Measurements from ENCODE around the gene DISC1.

DNA sequence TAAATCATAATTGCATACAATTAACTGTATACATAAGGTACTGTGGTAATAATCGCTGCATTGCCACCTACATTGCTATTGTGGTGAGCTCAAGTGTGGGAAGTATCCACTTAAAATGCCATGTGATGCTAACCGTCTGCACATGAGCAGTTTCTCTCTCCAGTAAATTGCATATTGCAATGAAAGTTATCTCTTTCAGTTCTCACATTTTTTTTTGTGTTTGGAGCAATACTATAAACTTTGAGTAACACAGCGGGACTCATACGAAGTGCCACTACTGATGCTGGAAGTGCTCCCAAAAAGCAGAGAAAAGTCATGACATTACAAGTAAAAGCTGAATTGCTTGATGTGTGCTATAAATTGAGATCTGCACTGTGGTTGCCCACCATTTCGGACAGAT lies 38.5 kb downstream of the DISC1 start:
- TF ChIP-seq, protein P1, sequence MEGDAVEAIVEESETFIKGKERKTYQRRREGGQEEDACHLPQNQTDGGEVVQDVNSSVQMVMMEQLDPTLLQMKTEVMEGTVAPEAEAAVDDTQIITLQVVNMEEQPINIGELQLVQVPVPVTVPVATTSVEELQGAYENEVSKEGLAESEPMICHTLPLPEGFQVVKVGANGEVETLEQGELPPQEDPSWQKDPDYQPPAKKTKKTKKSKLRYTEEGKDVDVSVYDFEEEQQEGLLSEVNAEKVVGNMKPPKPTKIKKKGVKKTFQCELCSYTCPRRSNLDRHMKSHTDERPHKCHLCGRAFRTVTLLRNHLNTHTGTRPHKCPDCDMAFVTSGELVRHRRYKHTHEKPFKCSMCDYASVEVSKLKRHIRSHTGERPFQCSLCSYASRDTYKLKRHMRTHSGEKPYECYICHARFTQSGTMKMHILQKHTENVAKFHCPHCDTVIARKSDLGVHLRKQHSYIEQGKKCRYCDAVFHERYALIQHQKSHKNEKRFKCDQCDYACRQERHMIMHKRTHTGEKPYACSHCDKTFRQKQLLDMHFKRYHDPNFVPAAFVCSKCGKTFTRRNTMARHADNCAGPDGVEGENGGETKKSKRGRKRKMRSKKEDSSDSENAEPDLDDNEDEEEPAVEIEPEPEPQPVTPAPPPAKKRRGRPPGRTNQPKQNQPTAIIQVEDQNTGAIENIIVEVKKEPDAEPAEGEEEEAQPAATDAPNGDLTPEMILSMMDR (IDR thresholded peaks at IDR 0.05), result no peak
- TF ChIP-seq POLR2A (IDR thresholded peaks at IDR 0.05), result no peak
